K562 (cell line): ENCODE results near the gene KASH5. TPM values are rescaled to one million over a fixed set of nuclear protein-coding genes. Genes with fewer than 3 reads are reported as not detected.

Experiments used
- ATF7 ChIP-seq: fragments of 450-650 bp; IDR thresholded peaks from 2 replicates; pipeline ENCODE4 v1.7.1; 2014; ENCODE audit warnings: mild to moderate bottlenecking, moderate library complexity
- CBX5 ChIP-seq: IDR thresholded peaks from 2 replicates; pipeline ENCODE4 v1.6.1; 2014; ENCODE audit warnings: low read depth, borderline replicate concordance
- LEF1 ChIP-seq: fragments of 450-650 bp; IDR thresholded peaks from 2 replicates; pipeline ENCODE4 v1.6.1; 2016; ENCODE audit warnings: mild to moderate bottlenecking
- PCBP1 ChIP-seq: fragments of 200-400 bp; formaldehyde crosslinking; IDR thresholded peaks from 2 replicates; pipeline ENCODE4 v1.6.1; 2018; ENCODE audit warnings: mild to moderate bottlenecking, low read depth, low read length; ENCODE audit not compliant: poor library complexity, severe bottlenecking
- SPI1 ChIP-seq: IDR thresholded peaks from 2 replicates; pipeline ENCODE4 v1.6.1; 2011; ENCODE audit warnings: low read depth, low read length, control low read depth, borderline replicate concordance
- TEAD4 ChIP-seq, 2 experiments: sonication (generic) in 1 of 2; formaldehyde crosslinking in 1 of 2; IDR thresholded peaks; 2 replicates each; pipeline versions ENCODE4 v1.6.1 to v1.8.0; 2012 to 2022; ENCODE audit warnings: borderline replicate concordance in 1 of 2, inconsistent platforms in 1 of 2, low read length in 1 of 2, mild to moderate bottlenecking in 1 of 2, missing genetic modification reagents in 1 of 2
- TRIM28 ChIP-seq: fragments of 450-650 bp; IDR thresholded peaks from 2 replicates; pipeline ENCODE4 v1.6.1; 2017
- XRCC5 ChIP-seq: fragments of 200-400 bp; formaldehyde crosslinking; IDR thresholded peaks from 2 replicates; pipeline ENCODE4 v1.6.1; 2017; ENCODE audit warnings: low read depth, mild to moderate bottlenecking, low read length
- ZEB2 ChIP-seq: fragments of 450-650 bp; IDR thresholded peaks from 2 replicates; pipeline ENCODE4 v1.6.1; 2016
- polyA plus RNA-seq, 8 experiments: library from polyadenylated mRNA; depleted of rRNA in 4 of 8; stranded (reverse) in 5 of 8; unstranded in 3 of 8; fragments of >200 nt; fragmentation: Nextera tagmentation in 2 of 8; fragmentation: Illumina TruSeq in 1 of 8; extraction: Ambion mirVana in 2 of 8; extraction: Trizol in 1 of 8; gene quantifications; 2 replicates each; pipeline versions ENCODE4 v1.2.1 to v1.2.3, GENCODE V29; 2011 to 2014; ENCODE audit warnings: inconsistent platforms in 1 of 8, missing spikeins in 1 of 8
- total RNA-seq, 7 experiments: library from RNA; depleted of rRNA in 6 of 7; stranded (reverse); fragments of >200 nt in 6 of 7; fragmentation: Illumina TruSeq in 2 of 7; extraction: Trizol in 2 of 7; gene quantifications; 2 replicates each; pipeline versions ENCODE4 v1.2.1 to v1.2.3, GENCODE V29; 2011 to 2021; ENCODE audit warnings: low replicate concordance in 1 of 7
- TF ChIP-seq, protein P1 (sequence below): fragments of 450-650 bp; IDR thresholded peaks from 2 replicates; pipeline ENCODE4 v1.6.1; 2018; ENCODE audit not compliant: partially characterized antibody
- TF ChIP-seq, protein P2 (sequence below): fragments of 450-650 bp; IDR thresholded peaks from 2 replicates; pipeline ENCODE4 v1.6.1; 2016; ENCODE audit warnings: low read depth
- TF ChIP-seq, protein P3 (sequence below), 2 experiments: fragments of 450-650 bp; IDR thresholded peaks; 2 replicates each; pipeline ENCODE4 v1.6.1; 2016

The KASH5 gene
- total and polyA plus RNA-seq, 9 of the 15 experiments (the other 6 are each of a cell fraction or from before 2014, with no cell fraction given), result 0.07 to 0.84 (median 0.34) TPM; not detected in 1

DNA sequence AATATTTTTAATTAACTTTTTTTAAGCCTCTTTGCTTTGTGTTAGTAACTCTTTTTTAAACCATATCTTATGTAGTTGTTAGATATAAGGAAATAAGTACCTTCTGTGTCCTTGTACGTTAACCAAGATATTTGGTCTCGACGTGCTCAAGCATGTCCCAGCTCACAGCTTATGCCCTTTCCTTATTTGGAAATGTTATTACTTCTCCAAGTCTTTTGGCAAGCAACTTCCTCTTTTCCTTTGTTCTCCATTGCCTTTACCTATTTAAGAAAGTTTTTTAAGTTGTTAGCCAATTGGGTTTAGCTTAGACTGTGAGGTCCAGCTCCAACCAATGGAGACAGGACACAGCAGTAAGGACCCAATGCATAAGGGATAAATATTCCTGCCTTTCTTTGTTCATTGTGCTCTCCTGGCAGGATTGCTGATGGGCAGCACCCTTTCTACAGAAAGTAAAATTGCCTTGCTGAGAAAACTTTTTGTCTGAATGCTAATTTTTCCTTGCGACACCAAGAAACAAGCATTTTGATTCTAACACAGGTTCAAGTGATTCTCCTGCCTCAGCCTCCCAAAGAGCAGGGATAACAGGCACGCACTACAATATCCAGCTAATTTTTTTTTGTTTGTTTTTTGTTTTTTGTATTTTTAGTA, 19.2 kb upstream of the KASH5 start (continued):
- TF ChIP-seq ZEB2 (peak; percentile 87), CBX5 (peak; percentile 97), XRCC5 (no peak), SPI1 (0 out of 2 replicates have a peak, but pooled peaks have one; percentile 36), PCBP1 (no peak), TRIM28 (peak; percentile 99), ATF7 (0 out of 2 replicates have a peak, but pooled peaks have one; percentile 19), TEAD4 (IDR thresholded peaks at IDR 0.05; ENCODE audit: low read length) (no peak), TEAD4 (CRISPR knock-in tag; IDR thresholded peaks at IDR 0.05; ENCODE audit: borderline replicate concordance) (no peak), LEF1 (0 out of 2 replicates have a peak, but pooled peaks have one; percentile 32)
- TF ChIP-seq, protein P1, sequence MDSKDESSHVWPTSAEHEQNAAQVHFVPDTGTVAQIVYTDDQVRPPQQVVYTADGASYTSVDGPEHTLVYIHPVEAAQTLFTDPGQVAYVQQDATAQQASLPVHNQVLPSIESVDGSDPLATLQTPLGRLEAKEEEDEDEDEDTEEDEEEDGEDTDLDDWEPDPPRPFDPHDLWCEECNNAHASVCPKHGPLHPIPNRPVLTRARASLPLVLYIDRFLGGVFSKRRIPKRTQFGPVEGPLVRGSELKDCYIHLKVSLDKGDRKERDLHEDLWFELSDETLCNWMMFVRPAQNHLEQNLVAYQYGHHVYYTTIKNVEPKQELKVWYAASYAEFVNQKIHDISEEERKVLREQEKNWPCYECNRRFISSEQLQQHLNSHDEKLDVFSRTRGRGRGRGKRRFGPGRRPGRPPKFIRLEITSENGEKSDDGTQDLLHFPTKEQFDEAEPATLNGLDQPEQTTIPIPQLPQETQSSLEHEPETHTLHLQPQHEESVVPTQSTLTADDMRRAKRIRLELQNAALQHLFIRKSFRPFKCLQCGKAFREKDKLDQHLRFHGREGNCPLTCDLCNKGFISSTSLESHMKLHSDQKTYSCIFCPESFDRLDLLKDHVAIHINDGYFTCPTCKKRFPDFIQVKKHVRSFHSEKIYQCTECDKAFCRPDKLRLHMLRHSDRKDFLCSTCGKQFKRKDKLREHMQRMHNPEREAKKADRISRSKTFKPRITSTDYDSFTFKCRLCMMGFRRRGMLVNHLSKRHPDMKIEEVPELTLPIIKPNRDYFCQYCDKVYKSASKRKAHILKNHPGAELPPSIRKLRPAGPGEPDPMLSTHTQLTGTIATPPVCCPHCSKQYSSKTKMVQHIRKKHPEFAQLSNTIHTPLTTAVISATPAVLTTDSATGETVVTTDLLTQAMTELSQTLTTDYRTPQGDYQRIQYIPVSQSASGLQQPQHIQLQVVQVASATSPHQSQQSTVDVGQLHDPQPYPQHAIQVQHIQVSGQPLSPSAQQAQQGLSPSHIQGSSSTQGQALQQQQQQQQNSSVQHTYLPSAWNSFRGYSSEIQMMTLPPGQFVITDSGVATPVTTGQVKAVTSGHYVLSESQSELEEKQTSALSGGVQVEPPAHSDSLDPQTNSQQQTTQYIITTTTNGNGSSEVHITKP, result no peak
- TF ChIP-seq, protein P2, sequence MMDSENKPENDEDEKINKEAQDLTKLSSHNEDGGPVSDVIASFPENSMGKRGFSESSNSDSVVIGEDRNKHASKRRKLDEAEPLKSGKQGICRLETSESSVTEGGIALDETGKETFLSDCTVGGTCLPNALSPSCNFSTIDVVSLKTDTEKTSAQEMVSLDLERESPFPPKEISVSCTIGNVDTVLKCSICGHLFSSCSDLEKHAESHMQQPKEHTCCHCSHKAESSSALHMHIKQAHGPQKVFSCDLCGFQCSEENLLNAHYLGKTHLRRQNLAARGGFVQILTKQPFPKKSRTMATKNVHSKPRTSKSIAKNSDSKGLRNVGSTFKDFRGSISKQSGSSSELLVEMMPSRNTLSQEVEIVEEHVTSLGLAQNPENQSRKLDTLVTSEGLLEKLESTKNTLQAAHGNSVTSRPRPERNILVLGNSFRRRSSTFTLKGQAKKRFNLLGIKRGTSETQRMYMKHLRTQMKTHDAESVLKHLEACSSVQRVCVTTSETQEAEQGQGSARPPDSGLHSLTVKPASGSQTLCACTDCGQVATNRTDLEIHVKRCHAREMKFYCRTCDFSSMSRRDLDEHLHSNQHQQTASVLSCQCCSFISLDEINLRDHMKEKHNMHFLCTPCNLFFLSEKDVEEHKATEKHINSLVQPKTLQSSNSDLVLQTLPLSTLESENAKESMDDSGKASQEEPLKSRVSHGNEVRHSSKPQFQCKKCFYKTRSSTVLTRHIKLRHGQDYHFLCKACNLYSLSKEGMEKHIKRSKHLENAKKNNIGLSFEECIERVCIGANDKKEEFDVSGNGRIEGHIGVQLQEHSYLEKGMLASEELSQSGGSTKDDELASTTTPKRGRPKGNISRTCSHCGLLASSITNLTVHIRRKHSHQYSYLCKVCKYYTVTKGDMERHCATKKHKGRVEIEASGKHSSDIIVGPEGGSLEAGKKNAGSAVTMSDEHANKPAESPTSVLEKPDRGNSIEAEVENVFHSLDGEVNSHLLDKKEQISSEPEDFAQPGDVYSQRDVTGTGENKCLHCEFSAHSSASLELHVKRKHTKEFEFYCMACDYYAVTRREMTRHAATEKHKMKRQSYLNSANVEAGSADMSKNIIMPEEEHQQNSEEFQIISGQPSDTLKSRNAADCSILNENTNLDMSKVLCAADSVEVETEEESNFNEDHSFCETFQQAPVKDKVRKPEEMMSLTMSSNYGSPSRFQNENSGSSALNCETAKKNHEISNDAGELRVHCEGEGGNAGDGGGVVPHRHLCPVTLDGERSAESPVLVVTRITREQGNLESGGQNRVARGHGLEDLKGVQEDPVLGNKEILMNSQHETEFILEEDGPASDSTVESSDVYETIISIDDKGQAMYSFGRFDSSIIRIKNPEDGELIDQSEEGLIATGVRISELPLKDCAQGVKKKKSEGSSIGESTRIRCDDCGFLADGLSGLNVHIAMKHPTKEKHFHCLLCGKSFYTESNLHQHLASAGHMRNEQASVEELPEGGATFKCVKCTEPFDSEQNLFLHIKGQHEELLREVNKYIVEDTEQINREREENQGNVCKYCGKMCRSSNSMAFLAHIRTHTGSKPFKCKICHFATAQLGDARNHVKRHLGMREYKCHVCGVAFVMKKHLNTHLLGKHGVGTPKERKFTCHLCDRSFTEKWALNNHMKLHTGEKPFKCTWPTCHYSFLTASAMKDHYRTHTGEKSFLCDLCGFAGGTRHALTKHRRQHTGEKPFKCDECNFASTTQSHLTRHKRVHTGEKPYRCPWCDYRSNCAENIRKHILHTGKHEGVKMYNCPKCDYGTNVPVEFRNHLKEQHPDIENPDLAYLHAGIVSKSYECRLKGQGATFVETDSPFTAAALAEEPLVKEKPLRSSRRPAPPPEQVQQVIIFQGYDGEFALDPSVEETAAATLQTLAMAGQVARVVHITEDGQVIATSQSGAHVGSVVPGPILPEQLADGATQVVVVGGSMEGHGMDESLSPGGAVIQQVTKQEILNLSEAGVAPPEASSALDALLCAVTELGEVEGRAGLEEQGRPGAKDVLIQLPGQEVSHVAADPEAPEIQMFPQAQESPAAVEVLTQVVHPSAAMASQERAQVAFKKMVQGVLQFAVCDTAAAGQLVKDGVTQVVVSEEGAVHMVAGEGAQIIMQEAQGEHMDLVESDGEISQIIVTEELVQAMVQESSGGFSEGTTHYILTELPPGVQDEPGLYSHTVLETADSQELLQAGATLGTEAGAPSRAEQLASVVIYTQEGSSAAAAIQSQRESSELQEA, result no peak
- TF ChIP-seq, protein P3, sequence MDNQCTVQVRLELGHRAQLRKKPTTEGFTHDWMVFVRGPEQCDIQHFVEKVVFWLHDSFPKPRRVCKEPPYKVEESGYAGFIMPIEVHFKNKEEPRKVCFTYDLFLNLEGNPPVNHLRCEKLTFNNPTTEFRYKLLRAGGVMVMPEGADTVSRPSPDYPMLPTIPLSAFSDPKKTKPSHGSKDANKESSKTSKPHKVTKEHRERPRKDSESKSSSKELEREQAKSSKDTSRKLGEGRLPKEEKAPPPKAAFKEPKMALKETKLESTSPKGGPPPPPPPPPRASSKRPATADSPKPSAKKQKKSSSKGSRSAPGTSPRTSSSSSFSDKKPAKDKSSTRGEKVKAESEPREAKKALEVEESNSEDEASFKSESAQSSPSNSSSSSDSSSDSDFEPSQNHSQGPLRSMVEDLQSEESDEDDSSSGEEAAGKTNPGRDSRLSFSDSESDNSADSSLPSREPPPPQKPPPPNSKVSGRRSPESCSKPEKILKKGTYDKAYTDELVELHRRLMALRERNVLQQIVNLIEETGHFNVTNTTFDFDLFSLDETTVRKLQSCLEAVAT (IDR thresholded peaks at IDR 0.05), result no peak
